NB4 (cell line): ENCODE measurements around the gene HLF.

ENCODE experiments used
- CTCF ChIP-seq: IDR thresholded peaks from one replicate; pipeline ENCODE4 v1.5.1; 2012; ENCODE audit warnings: low read depth, low read length
- POLR2A ChIP-seq: IDR thresholded peaks from 2 replicates; pipeline ENCODE4 v1.6.1; 2011; ENCODE audit warnings: mild to moderate bottlenecking; ENCODE audit not compliant: insufficient read length; ENCODE audit errors: extremely low read depth

- TF ChIP-seq CTCF (no peak), POLR2A (no peak)
Measured at GRCh38 chr17:55298111-55298730, 33.5 kb downstream of the HLF start.
